BLaER1 treated with 17β-estradiol and CSF1 and Interleukin-3, amounts not matched to agents 10 nM and 100 nM (cell line): Measurements from ENCODE around the gene NF1.
A peak's percentile ranks its signal among the peaks of the same experiment; 100 is the strongest.

Experiments used
- H3K27ac ChIP-seq, 11 experiments: shearing (Covaris generic); formaldehyde crosslinking; 2 replicates each; pipeline ENCODE4 v1.8.1; 2022
- H3K27me3 ChIP-seq, 11 experiments: shearing (Covaris generic); formaldehyde crosslinking; 2 replicates each; pipeline ENCODE4 v1.8.1; 2022
- H3K36me3 ChIP-seq, 11 experiments: shearing (Covaris generic); formaldehyde crosslinking; 2 replicates each; pipeline ENCODE4 v1.8.1; 2022
- H3K4me1 ChIP-seq, 10 experiments: shearing (Covaris generic); formaldehyde crosslinking; 2 replicates each; pipeline ENCODE4 v1.8.1; 2022
- H3K4me2 ChIP-seq, 11 experiments: shearing (Covaris generic); formaldehyde crosslinking; 2 replicates each; pipeline ENCODE4 v1.8.1; 2022
- H3K4me3 ChIP-seq, 10 experiments: shearing (Covaris generic); formaldehyde crosslinking; 2 replicates each; pipeline ENCODE4 v1.8.1; 2022
- H3K9ac ChIP-seq, 11 experiments: shearing (Covaris generic); formaldehyde crosslinking; 2 replicates each; pipeline ENCODE4 v1.8.1; 2022
- H3K9me3 ChIP-seq, 11 experiments: shearing (Covaris generic); formaldehyde crosslinking; replicated peaks in 1 of 11; 2 replicates each; pipeline ENCODE4 v1.8.1; 2022
- H4K20me1 ChIP-seq, 11 experiments: shearing (Covaris generic); formaldehyde crosslinking; 2 replicates each; pipeline ENCODE4 v1.8.1; 2022
- Cebpa-rat ChIP-seq, 11 experiments: shearing (Covaris generic); IDR thresholded peaks; 2 replicates each; pipeline ENCODE4 v1.8.1; 2022

NF1 gene

DNA sequence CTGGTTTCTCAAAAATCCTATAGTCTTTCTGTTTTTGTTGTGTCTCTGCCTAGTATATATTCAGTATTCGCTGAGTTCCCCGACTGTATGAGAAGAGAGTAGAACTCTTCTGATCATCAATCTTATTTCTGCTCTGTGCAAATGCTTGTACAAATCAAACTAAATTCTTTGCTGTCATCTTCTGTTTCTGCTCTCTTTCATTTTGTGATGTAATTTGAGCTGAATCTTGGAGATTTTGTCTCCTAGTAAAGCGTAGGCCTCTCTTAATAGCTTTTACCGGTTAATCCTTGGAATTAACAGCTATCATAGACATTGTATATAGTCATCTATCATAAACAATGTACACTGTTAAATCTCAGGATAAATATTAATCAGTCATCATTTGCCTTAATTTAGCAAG, 140.3 kb downstream of the NF1 start:
- Histone ChIP-seq H3K27me3 (no peaks in the 10 kb centered on the region), H3K9ac (no peak overlapping the region), H4K20me1 (no peaks in the 10 kb centered on the region), H3K4me3 (no peak overlapping the region), H3K4me2 (no peak overlapping the region), H3K27ac (no peak overlapping the region), H3K4me1 (no peaks in the 10 kb centered on the region; a peak in 1 of 20 replicates), H3K36me3 (peaks cover 67 to 99% (median 88%) of the 10 kb centered on the region in 11 experiments), H3K9me3 (peaks cover 0 to 9% (median 5%) of the 10 kb centered on the region in 11 experiments; a peak in 13 of 22 replicates)
- TF ChIP-seq Cebpa-rat (IDR thresholded peaks at IDR 0.05), result no peak

- H3K4me1 ChIP-seq, result no peaks in the 10 kb centered on the region; a peak in 1 of 20 replicates
- no peak overlapping the region for H3K4me2 ChIP-seq
- H3K9ac ChIP-seq, result no peak overlapping the region
- no peaks in the 10 kb centered on the region for H4K20me1 ChIP-seq
- no peak overlapping the region for H3K4me3 ChIP-seq
- no peaks in the 10 kb centered on the region for H3K27me3 ChIP-seq
- no peak overlapping the region for H3K27ac ChIP-seq
- peaks cover 10 to 19% (median 15%) of the 10 kb centered on the region in 11 experiments; a peak in 21 of 22 replicates for H3K9me3 ChIP-seq
- peaks cover 72 to 100% (median 89%) of the 10 kb centered on the region in 11 experiments for H3K36me3 ChIP-seq
- no peak for TF ChIP-seq Cebpa-rat (IDR thresholded peaks at IDR 0.05)
These were observed 141.4 kb downstream of the NF1 start for GRCh38 chr17:31236137-31236536.

GRCh38 chr17:31236712-31237111, 141.9 kb downstream of the NF1 start:
- H3K27me3 ChIP-seq, result no peaks in the 10 kb centered on the region
- no peak overlapping the region for H3K4me3 ChIP-seq
- no peak overlapping the region for H3K27ac ChIP-seq
- TF ChIP-seq Cebpa-rat (IDR thresholded peaks at IDR 0.05), result no peak
- H3K4me2 ChIP-seq, result no peak overlapping the region
- peaks cover 14 to 25% (median 18%) of the 10 kb centered on the region in 11 experiments; a peak in 21 of 22 replicates for H3K9me3 ChIP-seq
- no peaks in the 10 kb centered on the region; a peak in 1 of 20 replicates for H3K4me1 ChIP-seq
- no peaks in the 10 kb centered on the region for H4K20me1 ChIP-seq
- H3K9ac ChIP-seq, result no peak overlapping the region
- peaks cover 73 to 100% (median 89%) of the 10 kb centered on the region in 11 experiments for H3K36me3 ChIP-seq

- Histone ChIP-seq H3K27ac (no peak overlapping the region), H3K36me3 (peaks cover 82 to 100% (median 93%) of the 10 kb centered on the region in 11 experiments), H4K20me1 (no peaks in the 10 kb centered on the region), H3K4me3 (peak overlapping the region in 1 of 10 experiments; percentile 12; a peak in 1 of 20 replicates), H3K27me3 (no peaks in the 10 kb centered on the region), H3K4me1 (no peaks in the 10 kb centered on the region), H3K9me3 (peaks cover 14 to 40% (median 27%) of the 10 kb centered on the region in 11 experiments; a peak in 21 of 22 replicates), H3K4me2 (no peak overlapping the region), H3K9ac (no peak overlapping the region)
- TF ChIP-seq Cebpa-rat (IDR thresholded peaks at IDR 0.05), result no peak
These were observed 146.3 kb downstream of the NF1 start for GRCh38 chr17:31241116-31241515.

DNA sequence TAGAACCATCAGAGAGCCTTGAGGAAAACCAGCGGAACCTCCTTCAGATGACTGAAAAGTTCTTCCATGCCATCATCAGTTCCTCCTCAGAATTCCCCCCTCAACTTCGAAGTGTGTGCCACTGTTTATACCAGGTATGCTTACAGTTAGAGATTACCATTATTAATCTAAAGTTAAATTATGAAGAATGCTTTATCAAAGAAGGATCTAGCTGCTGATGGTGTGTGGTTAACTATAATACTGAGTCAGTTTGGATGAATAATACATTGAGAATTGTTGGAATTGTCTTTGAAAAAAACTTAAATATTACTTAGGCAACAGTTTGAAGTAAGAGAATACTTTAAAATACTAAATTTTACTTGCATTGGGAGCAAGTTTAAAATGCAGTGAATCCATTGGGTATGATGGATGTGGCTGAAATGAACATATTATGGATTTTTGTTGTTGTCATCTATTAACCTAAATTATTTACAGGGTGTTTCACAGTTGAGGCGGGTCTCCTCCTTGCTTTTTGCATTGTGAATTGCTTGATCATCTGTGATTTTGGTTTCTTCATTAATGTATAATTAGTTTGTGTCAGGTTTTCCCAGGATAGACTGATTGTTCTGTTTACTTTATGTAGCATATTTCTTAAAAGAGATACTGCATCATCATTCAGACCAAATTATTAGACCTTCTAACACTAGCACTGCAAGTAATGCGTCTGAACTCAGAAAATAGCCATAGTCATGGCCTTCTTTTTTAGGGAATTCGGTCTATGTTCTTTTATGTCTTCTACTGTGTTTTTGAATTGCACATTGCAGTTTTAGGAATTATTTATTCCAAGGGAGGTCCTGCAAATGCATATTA, 154.4 kb downstream of the NF1 start:
- TF ChIP-seq Cebpa-rat (IDR thresholded peaks at IDR 0.05), result no peak
- Histone ChIP-seq H3K4me3 (no peak overlapping the region), H3K27ac (no peak overlapping the region), H3K4me1 (peaks cover 12 to 24% (median 16%) of the 10 kb centered on the region in 10 experiments), H3K9ac (no peak overlapping the region), H3K27me3 (no peaks in the 10 kb centered on the region), H4K20me1 (no peaks in the 10 kb centered on the region), H3K9me3 (no peaks in the 10 kb centered on the region), H3K36me3 (peaks cover 30 to 88% (median 51%) of the 10 kb centered on the region in 11 experiments), H3K4me2 (peak overlapping the region in 2 of 11 experiments; percentile 17 to 52; a peak in 1 of 22 replicates)

DNA sequence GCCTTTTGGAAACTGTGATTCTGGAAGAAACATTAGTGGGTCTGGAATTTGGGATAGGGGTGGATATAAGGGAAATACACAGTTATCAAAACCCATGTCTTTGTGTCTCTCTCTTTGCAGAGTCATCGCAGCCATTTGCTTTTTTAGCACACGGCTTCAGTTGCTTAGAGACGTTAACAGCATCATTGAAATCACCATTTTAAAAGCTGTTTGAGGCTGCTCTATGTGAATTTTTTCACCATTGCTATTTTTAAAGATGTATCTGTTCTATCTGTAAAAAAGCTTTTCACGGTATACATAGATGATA, 155.0 kb downstream of the NF1 start:
- Histone ChIP-seq H3K4me1 (peaks cover 12 to 24% (median 16%) of the 10 kb centered on the region in 10 experiments), H3K36me3 (peaks cover 24 to 88% (median 47%) of the 10 kb centered on the region in 11 experiments), H4K20me1 (no peaks in the 10 kb centered on the region), H3K4me2 (peak overlapping the region in 4 of 11 experiments; percentile 1 to 52 (median 28); a peak in 7 of 22 replicates), H3K9me3 (no peaks in the 10 kb centered on the region), H3K27me3 (no peaks in the 10 kb centered on the region), H3K9ac (no peak overlapping the region), H3K4me3 (no peak overlapping the region), H3K27ac (no peak overlapping the region)
- no peak for TF ChIP-seq Cebpa-rat (IDR thresholded peaks at IDR 0.05)

DNA sequence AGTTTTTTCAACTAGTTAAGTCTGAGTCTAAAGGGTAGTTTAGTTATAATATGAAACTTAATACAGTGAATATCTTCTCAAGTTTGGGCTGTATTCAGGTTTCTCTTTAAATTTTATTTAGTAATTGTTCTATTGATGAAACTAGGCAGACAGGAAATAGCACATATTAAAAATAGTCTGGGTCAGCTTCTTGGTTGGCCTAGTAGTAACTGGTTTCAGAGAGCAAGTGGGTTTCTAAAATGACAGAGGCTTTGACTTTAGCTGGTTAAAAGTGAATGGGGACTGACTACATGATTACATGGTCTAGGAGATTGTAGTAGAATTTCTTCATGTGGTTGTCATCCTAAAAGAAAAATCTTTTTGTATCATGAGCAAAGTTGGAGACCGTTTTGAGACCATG, 155.5 kb downstream of the NF1 start:
- Histone ChIP-seq H3K27ac (no peak overlapping the region; a peak in 1 of 22 replicates), H3K27me3 (no peaks in the 10 kb centered on the region), H3K4me2 (peak overlapping the region in 10 of 11 experiments; percentile 1 to 52 (median 18); a peak in 10 of 22 replicates), H3K36me3 (peaks cover 19 to 88% (median 43%) of the 10 kb centered on the region in 11 experiments; a peak in 21 of 22 replicates), H4K20me1 (no peaks in the 10 kb centered on the region), H3K9ac (no peak overlapping the region), H3K4me1 (peaks cover 12 to 24% (median 16%) of the 10 kb centered on the region in 10 experiments), H3K4me3 (no peak overlapping the region), H3K9me3 (no peaks in the 10 kb centered on the region)
- TF ChIP-seq Cebpa-rat (IDR thresholded peaks at IDR 0.05), result no peak

DNA sequence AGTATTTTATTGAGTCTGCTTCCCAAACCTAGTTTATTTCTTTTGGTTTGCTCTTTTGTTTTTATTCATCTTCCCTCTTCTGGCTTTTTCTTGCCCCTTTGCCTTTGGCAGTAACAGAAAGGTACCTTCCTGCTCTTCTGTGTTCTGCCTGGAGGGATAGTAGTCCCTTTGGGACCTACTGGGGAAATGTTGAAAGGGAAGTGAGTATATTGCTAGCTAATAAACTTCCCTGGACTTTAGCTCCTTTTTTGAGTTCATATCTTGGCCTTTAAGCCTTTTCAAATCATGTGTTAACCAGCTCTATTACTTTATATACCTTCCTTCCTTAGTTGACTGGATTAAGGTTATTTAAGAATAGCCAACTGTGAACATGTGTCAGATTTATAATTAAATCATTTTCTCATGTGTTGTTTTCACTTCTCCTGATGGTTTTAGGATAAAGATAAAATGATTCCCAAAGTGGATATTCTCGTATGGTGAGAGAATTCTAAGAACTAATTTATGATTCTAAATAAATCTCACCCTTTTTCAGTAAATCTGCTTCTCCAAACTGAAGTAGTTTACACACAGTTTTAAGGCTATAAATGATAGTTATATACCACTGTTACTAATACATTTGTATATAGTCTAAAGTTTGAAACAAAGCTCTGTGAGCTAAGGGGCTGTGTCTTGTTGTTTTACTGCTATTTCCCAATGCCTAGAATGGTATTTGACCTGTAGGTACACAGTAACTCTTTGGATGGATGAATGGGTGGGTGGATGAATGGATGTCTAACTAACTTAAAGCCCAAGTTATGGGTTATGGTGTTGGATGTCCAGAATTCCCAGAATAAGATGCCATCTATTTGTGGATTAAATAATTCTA, 156.6 kb downstream of the NF1 start:
- Histone ChIP-seq H4K20me1 (no peaks in the 10 kb centered on the region), H3K9me3 (no peaks in the 10 kb centered on the region), H3K9ac (no peak overlapping the region), H3K4me2 (peak overlapping the region in 9 of 11 experiments; percentile 1 to 48 (median 27); a peak in 13 of 22 replicates), H3K4me1 (peaks cover 12 to 24% (median 16%) of the 10 kb centered on the region in 10 experiments), H3K4me3 (no peak overlapping the region), H3K36me3 (peaks cover 12 to 82% (median 34%) of the 10 kb centered on the region in 11 experiments; a peak in 17 of 22 replicates), H3K27ac (no peak overlapping the region), H3K27me3 (no peaks in the 10 kb centered on the region)
- TF ChIP-seq Cebpa-rat (IDR thresholded peaks at IDR 0.05), result no peak

GRCh38 chr17:31251970-31252328, 157.2 kb downstream of the NF1 start:
- Histone ChIP-seq H3K4me2 (no peak overlapping the region), H3K9ac (no peak overlapping the region), H3K9me3 (no peaks in the 10 kb centered on the region), H3K27me3 (no peaks in the 10 kb centered on the region), H3K4me1 (peaks cover 12 to 24% (median 16%) of the 10 kb centered on the region in 10 experiments), H3K27ac (no peak overlapping the region), H3K36me3 (peaks cover 12 to 77% (median 29%) of the 10 kb centered on the region in 11 experiments; a peak in 16 of 22 replicates), H3K4me3 (no peak overlapping the region), H4K20me1 (no peaks in the 10 kb centered on the region)
- no peak for TF ChIP-seq Cebpa-rat (IDR thresholded peaks at IDR 0.05)
